SK-N-SH treated with all-trans-retinoic acid at 6 μM for 48 hours (cell line): ENCODE results near the gene CSRP1.

ENCODE experiments used
- CSDC2 ChIP-seq: fragments of 250-450 bp; sonication (Bioruptor Pico); IDR thresholded peaks from 2 replicates; pipeline ENCODE4 v1.5.0; 2020; ENCODE audit warnings: mild to moderate bottlenecking, moderate library complexity
- PATZ1 ChIP-seq: fragments of 250-450 bp; sonication (Bioruptor Pico); IDR thresholded peaks from 2 replicates; pipeline ENCODE4 v1.8.0; 2020; ENCODE audit warnings: mild to moderate bottlenecking, moderate library complexity, borderline replicate concordance
- RARB ChIP-seq: fragments of 250-450 bp; sonication (Bioruptor Pico); IDR thresholded peaks from 2 replicates; pipeline ENCODE4 v1.8.0; 2021; ENCODE audit warnings: mild to moderate bottlenecking, moderate library complexity
- ZFP3 ChIP-seq: fragments of 250-450 bp; sonication (Bioruptor Pico); IDR thresholded peaks from 2 replicates; pipeline ENCODE4 v1.5.0; 2020; ENCODE audit warnings: mild to moderate bottlenecking, moderate library complexity
- ZFP30 ChIP-seq: fragments of 450-650 bp; formaldehyde crosslinking; IDR thresholded peaks from 2 replicates; pipeline ENCODE4 v1.5.0; 2022; ENCODE audit warnings: mild to moderate bottlenecking, moderate library complexity

- TF ChIP-seq ZFP30 (no peak), ZFP3 (CRISPR knock-in tag) (no peak), CSDC2 (no peak), RARB (no peak), PATZ1 (no peak)
Measured at GRCh38 chr1:201463071-201463552, 43.8 kb downstream of the CSRP1 start.
